GM23248 (cell line): ENCODE results near the gene ZNF569. TPM values are rescaled to one million over a fixed set of nuclear protein-coding genes. Genes with fewer than 3 reads are reported as not detected.

Experiments
- DNase-seq: peaks from one replicate; pipeline ENCODE4 v3.0.0-alpha.2; 2015
- H2AFZ ChIP-seq: fragments of 200-600 bp; sonication (generic); 2 replicates; pipeline ENCODE4 v1.6.1; 2016; ENCODE audit warnings: antibody characterized with exemption
- H3F3A ChIP-seq: fragments of 200-600 bp; sonication (generic); 2 replicates; pipeline ENCODE4 v1.6.1; 2016; ENCODE audit warnings: mild to moderate bottlenecking, antibody characterized with exemption, mixed run types; ENCODE audit not compliant: insufficient read depth
- H3K27ac ChIP-seq: fragments of 200-600 bp; sonication (generic); 2 replicates; pipeline ENCODE4 v1.5.1; 2016; ENCODE audit warnings: mild to moderate bottlenecking
- H3K27me3 ChIP-seq: fragments of 200-600 bp; sonication (generic); replicated peaks from 2 replicates; pipeline ENCODE4 v1.6.1; 2016; ENCODE audit warnings: mild to moderate bottlenecking; ENCODE audit not compliant: insufficient read depth
- H3K36me3 ChIP-seq: fragments of 200-600 bp; sonication (generic); 2 replicates; pipeline ENCODE4 v1.6.1; 2016; ENCODE audit warnings: low read depth, mild to moderate bottlenecking
- H3K4me1 ChIP-seq: fragments of 200-600 bp; sonication (generic); 2 replicates; pipeline ENCODE4 v1.6.1; 2016; ENCODE audit warnings: mild to moderate bottlenecking; ENCODE audit not compliant: insufficient read depth
- H3K4me2 ChIP-seq: fragments of 200-600 bp; sonication (generic); one replicate; pipeline ENCODE4 v1.6.1; 2016; ENCODE audit warnings: mild to moderate bottlenecking; ENCODE audit not compliant: unreplicated experiment
- H3K4me3 ChIP-seq: fragments of 200-600 bp; sonication (generic); 2 replicates; pipeline ENCODE4 v1.5.1; 2016; ENCODE audit warnings: mild to moderate bottlenecking
- H3K79me2 ChIP-seq: fragments of 200-600 bp; sonication (generic); 2 replicates; pipeline ENCODE4 v1.6.1; 2016; ENCODE audit warnings: mild to moderate bottlenecking; ENCODE audit not compliant: insufficient read depth
- H3K9ac ChIP-seq: fragments of 200-600 bp; sonication (generic); 2 replicates; pipeline ENCODE4 v1.6.1; 2016; ENCODE audit warnings: mild to moderate bottlenecking
- H3K9me2 ChIP-seq: fragments of 200-600 bp; sonication (generic); 2 replicates; pipeline ENCODE4 v1.6.1; 2016; ENCODE audit warnings: mixed run types, mild to moderate bottlenecking, moderate library complexity; ENCODE audit not compliant: insufficient read depth
- H3K9me3 ChIP-seq: fragments of 200-600 bp; sonication (generic); one replicate; pipeline ENCODE4 v1.6.1; 2017; ENCODE audit warnings: low read depth
- H4K20me1 ChIP-seq: fragments of 200-600 bp; sonication (generic); 2 replicates; pipeline ENCODE4 v1.6.0; 2016; ENCODE audit not compliant: insufficient read depth
- EZH2 ChIP-seq: fragments of 200-600 bp; sonication (generic); IDR thresholded peaks from 2 replicates; pipeline ENCODE4 v1.6.1; 2018; ENCODE audit warnings: antibody characterized with exemption, mild to moderate bottlenecking; ENCODE audit not compliant: insufficient read depth, poor library complexity, severe bottlenecking
- EZH2phosphoT487 ChIP-seq: fragments of 200-600 bp; sonication (generic); IDR thresholded peaks from 2 replicates; pipeline ENCODE4 v1.6.1; 2018; ENCODE audit warnings: antibody characterized with exemption, moderate library complexity, mild to moderate bottlenecking, low read depth; ENCODE audit not compliant: insufficient read depth
- WGBS, 2 experiments: methylation state at CpG; one replicate each; pipeline ENCODE4 v1.1.6; 2015 to 2017; ENCODE audit warnings: low lambda C conversion rate in 2 of 2, low coverage in 1 of 2; ENCODE audit errors: missing lambda C conversion rate in 2 of 2; 5-methylcytosine and 5-hydroxymethylcytosine counted together
- in situ Hi-C: fragments of 300-500 bp; cut with MboI; formaldehyde crosslinking; loops from 2 replicates; pipeline ENCODE4 v1.15.0; 2020
- polyA plus RNA-seq: library from polyadenylated mRNA; unstranded; fragments of >200 nt; fragmentation: Nextera tagmentation; extraction: Ambion mirVana; gene quantifications from 2 replicates; pipeline ENCODE4 v1.2.1, GENCODE V29; 2016
- total RNA-seq: library from RNA; depleted of rRNA; stranded (reverse); fragments of >200 nt; shearing (Covaris generic); gene quantifications from 2 replicates; pipeline ENCODE4 v1.2.3, GENCODE V29; 2014; rRNA removed

Gene ZNF569
- 4.9 and 7.2 TPM in 2 replicates for total RNA-seq
- 4.4 and 4.7 TPM in 2 replicates for polyA plus RNA-seq

DNA sequence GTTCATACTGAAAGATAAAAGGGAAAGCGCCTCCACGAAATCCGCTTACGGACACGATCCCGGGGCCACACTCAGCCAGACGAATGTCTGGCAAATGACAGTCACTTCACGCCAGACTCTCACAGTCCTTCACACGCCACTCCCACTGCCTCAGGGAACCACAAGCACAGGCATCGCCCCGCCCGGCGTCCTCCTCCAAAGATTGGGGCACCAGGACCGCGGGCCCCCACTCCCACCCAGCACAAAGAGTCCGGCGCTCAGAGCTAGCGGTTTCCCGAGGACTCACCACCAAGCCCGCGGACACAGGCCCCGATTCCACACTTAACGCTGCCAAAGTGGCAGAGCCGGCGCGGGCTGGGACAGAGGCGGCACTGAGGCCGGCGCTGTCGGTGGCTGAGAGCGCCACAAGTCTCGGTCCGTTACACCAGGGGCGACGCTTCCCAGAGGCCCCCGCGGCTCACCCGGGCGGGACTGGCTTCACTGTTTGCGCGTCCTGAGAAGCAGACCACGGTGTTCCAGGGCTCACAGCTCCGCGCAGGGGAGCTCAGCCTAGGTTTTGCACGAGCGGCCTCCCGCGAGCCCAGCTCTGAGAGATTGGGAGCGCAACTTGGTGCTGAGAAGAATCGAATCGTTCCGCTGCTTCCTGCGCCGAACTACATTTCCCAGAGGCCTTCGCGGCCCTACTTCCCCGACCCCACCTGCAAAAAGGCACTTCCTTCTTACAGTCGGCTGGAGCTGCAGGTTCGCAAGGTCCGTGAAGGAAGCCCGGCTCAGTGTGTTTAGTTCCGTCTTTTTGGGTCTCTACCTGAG is at the start of gene ZNF569:
TSS of gene ZNF569 (minus strand) at position 647 of the 810 bp plus-strand sequence. CDS start 22,523 bp downstream, outside the sequence.
- Histone ChIP-seq H3K27me3 (no peaks in the 10 kb centered on the region), H3K9me2 (no peaks in the 10 kb centered on the region), H3K9ac (peak within 1 kb of the TSS; percentile 82), H4K20me1 (no peaks in the 10 kb centered on the region), H3K79me2 (peaks cover 44% of the 10 kb centered on the region), H3K4me1 (no peaks in the 10 kb centered on the region), H3K4me3 (peak within 1 kb of the TSS; percentile 91), H2AFZ (peak within 1 kb of the TSS; percentile 97), H3F3A (no peaks in the 10 kb centered on the region), H3K27ac (peak within 1 kb of the TSS; percentile 90), H3K9me3 (no peaks in the 10 kb centered on the region), H3K36me3 (peaks cover 20% of the 10 kb centered on the region), H3K4me2 (peak within 1 kb of the TSS; percentile 84)
- peak; percentile 96 for DNase-seq
- no peak for TF ChIP-seq EZH2phosphoT487
- TF ChIP-seq EZH2 = no peak
- in situ Hi-C loops = no loop called here
- WGBS, 2 experiments = 0 to 1% methylated on average over 54 to 61 of the region's 62 CpGs

DNA sequence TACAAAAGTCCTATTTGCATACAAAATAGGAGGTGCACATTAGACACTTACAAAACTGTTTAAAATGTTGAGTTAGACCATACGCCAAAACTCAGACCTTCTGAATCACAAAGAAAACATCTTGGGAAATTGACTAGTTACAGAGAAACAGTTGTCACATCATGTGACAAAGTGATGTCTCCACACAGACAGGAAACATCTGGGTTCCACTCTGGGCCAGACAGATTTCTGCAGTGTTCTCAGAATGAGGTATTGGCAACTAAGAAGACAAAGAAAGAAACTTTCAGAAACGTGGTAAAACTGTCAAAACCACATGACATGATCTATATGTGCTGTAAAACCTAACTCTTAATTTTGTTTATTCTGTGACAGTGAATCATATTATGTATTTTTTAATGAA is 46.2 kb upstream of the ZNF569 start:
- Histone ChIP-seq H3K9me3 (peaks cover 5% of the 10 kb centered on the region), H3K27ac (no peak overlapping the region), H3K9ac (no peak overlapping the region), H3K4me3 (no peak overlapping the region), H3K27me3 (no peaks in the 10 kb centered on the region), H3K4me1 (no peaks in the 10 kb centered on the region), H4K20me1 (no peaks in the 10 kb centered on the region), H3K9me2 (no peaks in the 10 kb centered on the region), H3F3A (no peaks in the 10 kb centered on the region), H3K79me2 (no peaks in the 10 kb centered on the region), H3K4me2 (no peak overlapping the region), H3K36me3 (peaks cover 22% of the 10 kb centered on the region), H2AFZ (no peak overlapping the region)
- no peak for TF ChIP-seq EZH2phosphoT487
- no peak for TF ChIP-seq EZH2
- in situ Hi-C loops = no loop called here
- 30 to 37% methylated on average over 2 of the region's 2 CpGs for WGBS, 2 experiments
- no peak for DNase-seq

DNA sequence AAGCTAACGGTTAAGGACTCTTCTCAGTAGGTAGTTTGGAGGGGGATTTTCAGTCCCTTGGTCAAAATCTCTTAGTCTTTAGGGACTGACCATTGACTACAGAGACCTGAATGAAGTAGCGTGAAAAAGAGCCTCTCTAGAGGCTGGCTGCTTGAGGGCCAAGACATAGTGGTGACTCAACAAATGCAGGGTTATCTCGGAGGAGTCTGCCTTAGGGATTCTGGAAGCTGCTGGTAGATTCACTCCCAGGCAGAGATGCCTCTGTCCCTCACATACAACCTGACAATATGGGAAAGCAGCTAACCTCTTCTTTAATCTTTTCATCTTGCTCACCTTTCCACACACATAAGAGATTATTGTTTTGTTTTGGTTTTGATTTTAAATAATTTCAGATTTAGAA is 44.6 kb upstream of the ZNF569 start:
- Histone ChIP-seq H3K9me3 (peaks cover 5% of the 10 kb centered on the region), H3K79me2 (no peaks in the 10 kb centered on the region), H3K27ac (no peak overlapping the region), H4K20me1 (no peaks in the 10 kb centered on the region), H3K36me3 (peaks cover 18% of the 10 kb centered on the region), H3K4me2 (no peak overlapping the region), H2AFZ (no peak overlapping the region), H3K4me1 (no peaks in the 10 kb centered on the region), H3K9ac (no peak overlapping the region), H3K27me3 (no peaks in the 10 kb centered on the region), H3K4me3 (no peak overlapping the region), H3F3A (no peaks in the 10 kb centered on the region), H3K9me2 (no peaks in the 10 kb centered on the region)
- in situ Hi-C loops = no loop called here
- 69 to 91% methylated on average over 3 of the region's 3 CpGs for WGBS, 2 experiments
- no peak for DNase-seq
- TF ChIP-seq EZH2phosphoT487 (no peak), EZH2 (no peak)

DNA sequence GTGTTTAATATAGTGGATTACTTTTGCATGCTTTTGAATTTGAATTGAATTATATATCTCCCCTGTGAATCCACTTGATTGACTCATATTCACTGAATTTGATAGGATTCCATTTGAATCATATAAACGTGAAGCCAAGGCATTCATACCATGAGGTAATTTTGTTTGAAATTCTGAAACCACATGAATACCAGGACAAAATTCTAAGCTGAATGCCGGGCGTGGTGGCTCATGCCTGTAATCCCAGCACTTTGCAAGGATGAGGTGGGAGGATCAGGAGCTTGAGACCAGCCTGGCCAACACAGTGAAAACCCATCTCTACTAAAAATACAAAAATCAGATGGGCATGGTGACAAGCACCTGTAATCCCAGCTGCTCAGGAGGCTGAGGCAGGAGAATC is 43.9 kb upstream of the ZNF569 start:
- H3K4me1 ChIP-seq = no peaks in the 10 kb centered on the region
- no peaks in the 10 kb centered on the region for H3K9me2 ChIP-seq
- in situ Hi-C loops = no loop called here
- peaks cover 5% of the 10 kb centered on the region for H3K9me3 ChIP-seq
- no peaks in the 10 kb centered on the region for H4K20me1 ChIP-seq
- no peak overlapping the region for H3K4me3 ChIP-seq
- H3F3A ChIP-seq = no peaks in the 10 kb centered on the region
- no peak for TF ChIP-seq EZH2phosphoT487
- no peak for TF ChIP-seq EZH2
- no peak overlapping the region for H3K27ac ChIP-seq
- H3K27me3 ChIP-seq = no peaks in the 10 kb centered on the region
- WGBS, 2 experiments = 89 to 91% methylated on average over 3 of the region's 3 CpGs
- no peak overlapping the region for H2AFZ ChIP-seq
- no peak overlapping the region for H3K9ac ChIP-seq
- no peak for DNase-seq
- H3K79me2 ChIP-seq = no peaks in the 10 kb centered on the region
- no peak overlapping the region for H3K4me2 ChIP-seq
- peaks cover 18% of the 10 kb centered on the region for H3K36me3 ChIP-seq
